ENCODE results near the gene FAN1. TPM values are rescaled to one million over a fixed set of nuclear protein-coding genes. Genes with fewer than 3 reads are reported as not detected.

The FAN1 gene
- total and polyA plus RNA-seq, 2 of the 4 experiments (the other 2 are of a cell fraction) = 7.6 to 12.4 TPM

- CTCF ChIA-PET = no interaction called here
Observed at GRCh38 chr15:30870681-30871080, 33.0 kb upstream of the FAN1 start.

More at GRCh38 chr15:30870681-30871080, 33.0 kb upstream of the FAN1 start:
- Histone ChIP-seq H3K27ac (ENCODE audit: insufficient read depth, low read length) (no peak overlapping the region), H3K4ac (ENCODE audit: low read depth, low read length) (no peak overlapping the region), H2AFZ (replicated peaks; ENCODE audit: low read length, poor library complexity) (no peak overlapping the region), H4K20me1 (ENCODE audit: insufficient read depth, low read length) (no peaks in the 10 kb centered on the region), H3K56ac (ENCODE audit: extremely low read depth, insufficient read depth, low read length) (no peak overlapping the region), H2BK120ac (ENCODE audit: low read depth, low read length) (no peak overlapping the region), H2BK15ac (ENCODE audit: low read depth, low read length) (no peak overlapping the region), H3K4me2 (ENCODE audit: low read depth, low read length) (no peak overlapping the region), H4K5ac (ENCODE audit: low read depth, low read length) (no peak overlapping the region), H4K8ac (ENCODE audit: low read depth in 2 of 2, low read length in 2 of 2) (no peak overlapping the region), H2AK5ac (ENCODE audit: low read depth, low read length) (no peak overlapping the region), H2AK9ac (replicated peaks; ENCODE audit: low read depth, low read length, poor library complexity) (no peak overlapping the region), H3K79me1 (ENCODE audit: low read depth in 1 of 2, low read length in 2 of 2) (no peaks in the 10 kb centered on the region), H4K91ac (ENCODE audit: insufficient read depth, low read depth, low read length) (no peak overlapping the region), H3K9ac (ENCODE audit: low read depth, low read length) (no peak overlapping the region), H2BK5ac (ENCODE audit: low read depth, low read length, poor library complexity, severe bottlenecking) (no peak overlapping the region), H2BK20ac (ENCODE audit: low read depth, low read length) (no peak overlapping the region), H3K14ac (replicated peaks; ENCODE audit: low read depth, low read length) (no peak overlapping the region), H3K18ac (ENCODE audit: low read depth, low read length) (no peak overlapping the region), H3K4me1 (ENCODE audit: control insufficient read depth, insufficient read depth, low read length) (no peaks in the 10 kb centered on the region), H3K9me3 (ENCODE audit: control insufficient read depth, insufficient read depth, low read length) (no peaks in the 10 kb centered on the region), H3K4me3 (ENCODE audit: insufficient read depth, low read depth, low read length) (no peak overlapping the region), H3K36me3 (ENCODE audit: control insufficient read depth, insufficient read depth, low read length) (no peaks in the 10 kb centered on the region), H3K27me3 (ENCODE audit: control insufficient read depth, insufficient read depth, low read length) (no peaks in the 10 kb centered on the region), H3K23ac (ENCODE audit: low read depth, low read length) (no peak overlapping the region), H3K9me1 (ENCODE audit: insufficient read depth, low read length) (no peaks in the 10 kb centered on the region)
- dilution Hi-C loops (cut with HindIII; ENCODE audit: low sequenced_read_pairs, unreplicated experiment) = no loop called here
- no peak for ATAC-seq (ENCODE audit: low read depth)
- no CpG with 5 or more reads among the region's 1 CpG for WGBS, 2 experiments (ENCODE audit: extremely low coverage in 2 of 2, insufficient read length in 1 of 2)
- in situ Hi-C loops (cut with MboI; ENCODE audit: low sequenced_read_pairs) = no loop called here
- DNase-seq = no peak
- TF ChIP-seq RAD21 (IDR thresholded peaks at IDR 0.05; ENCODE audit: low read length) (no peak), CEBPB (IDR thresholded peaks at IDR 0.05; ENCODE audit: low read depth, low read length) (no peak), NFE2L2 (IDR thresholded peaks at IDR 0.05; ENCODE audit: low read depth, low read length) (no peak), USF2 (IDR thresholded peaks at IDR 0.05; ENCODE audit: low read depth, low read length) (no peak), MAFK (IDR thresholded peaks at IDR 0.05; ENCODE audit: low read depth, low read length) (no peak), RFX5 (IDR thresholded peaks at IDR 0.05; ENCODE audit: low read depth, low read length) (no peak), POLR2A (IDR thresholded peaks at IDR 0.05; ENCODE audit: low read depth, low read length) (no peak), BHLHE40 (IDR thresholded peaks at IDR 0.05; ENCODE audit: low read depth, low read length) (no peak), FOS (IDR thresholded peaks at IDR 0.05; ENCODE audit: low read depth, low read length) (no peak), SMC3 (IDR thresholded peaks at IDR 0.05; ENCODE audit: low read depth, low read length) (no peak), CHD1 (IDR thresholded peaks at IDR 0.05; ENCODE audit: low read depth, low read length) (no peak)
- TF ChIP-seq, protein P1, sequence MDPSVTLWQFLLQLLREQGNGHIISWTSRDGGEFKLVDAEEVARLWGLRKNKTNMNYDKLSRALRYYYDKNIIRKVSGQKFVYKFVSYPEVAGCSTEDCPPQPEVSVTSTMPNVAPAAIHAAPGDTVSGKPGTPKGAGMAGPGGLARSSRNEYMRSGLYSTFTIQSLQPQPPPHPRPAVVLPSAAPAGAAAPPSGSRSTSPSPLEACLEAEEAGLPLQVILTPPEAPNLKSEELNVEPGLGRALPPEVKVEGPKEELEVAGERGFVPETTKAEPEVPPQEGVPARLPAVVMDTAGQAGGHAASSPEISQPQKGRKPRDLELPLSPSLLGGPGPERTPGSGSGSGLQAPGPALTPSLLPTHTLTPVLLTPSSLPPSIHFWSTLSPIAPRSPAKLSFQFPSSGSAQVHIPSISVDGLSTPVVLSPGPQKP (IDR thresholded peaks at IDR 0.05; ENCODE audit: borderline replicate concordance, low read depth, low read length) = no peak
- POLR2A ChIA-PET (ENCODE audit: unreplicated experiment) = no interaction called here
- BruUV-seq (replicated peaks) = no TSS peak
- intact Hi-C loops (cut with micrococcal nuclease) = no loop called here
